ENCODE measurements around the gene GEN1.

DNA sequence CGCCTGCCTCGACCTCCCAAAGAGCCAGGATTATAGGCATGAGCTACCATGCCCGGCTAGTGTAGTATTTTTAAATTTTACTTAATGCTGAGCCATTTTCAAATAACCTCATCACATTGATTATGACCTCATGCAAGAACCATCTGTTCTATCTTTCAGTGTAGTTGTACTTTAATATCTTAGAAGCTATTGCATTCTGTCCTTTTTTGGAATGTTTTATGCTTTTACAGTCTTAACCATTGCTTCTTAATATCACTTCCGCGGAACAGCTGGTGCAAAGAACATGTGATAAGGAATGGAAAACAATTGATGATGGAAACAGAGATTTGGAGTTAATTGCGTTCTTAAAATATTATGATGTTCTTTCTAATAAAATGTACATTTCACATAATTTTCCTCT, 2.7 kb downstream of the GEN1 start:
- TF ChIP-seq SUPT20H (IDR thresholded peaks at IDR 0.05; ENCODE audit: borderline replicate concordance, control insufficient read depth, low read depth, low read length): no peak
- no peak for TF ChIP-seq POU2F2 (IDR thresholded peaks at IDR 0.05; ENCODE audit: borderline replicate concordance, low read depth, low read length)
- TF ChIP-seq, protein P1, sequence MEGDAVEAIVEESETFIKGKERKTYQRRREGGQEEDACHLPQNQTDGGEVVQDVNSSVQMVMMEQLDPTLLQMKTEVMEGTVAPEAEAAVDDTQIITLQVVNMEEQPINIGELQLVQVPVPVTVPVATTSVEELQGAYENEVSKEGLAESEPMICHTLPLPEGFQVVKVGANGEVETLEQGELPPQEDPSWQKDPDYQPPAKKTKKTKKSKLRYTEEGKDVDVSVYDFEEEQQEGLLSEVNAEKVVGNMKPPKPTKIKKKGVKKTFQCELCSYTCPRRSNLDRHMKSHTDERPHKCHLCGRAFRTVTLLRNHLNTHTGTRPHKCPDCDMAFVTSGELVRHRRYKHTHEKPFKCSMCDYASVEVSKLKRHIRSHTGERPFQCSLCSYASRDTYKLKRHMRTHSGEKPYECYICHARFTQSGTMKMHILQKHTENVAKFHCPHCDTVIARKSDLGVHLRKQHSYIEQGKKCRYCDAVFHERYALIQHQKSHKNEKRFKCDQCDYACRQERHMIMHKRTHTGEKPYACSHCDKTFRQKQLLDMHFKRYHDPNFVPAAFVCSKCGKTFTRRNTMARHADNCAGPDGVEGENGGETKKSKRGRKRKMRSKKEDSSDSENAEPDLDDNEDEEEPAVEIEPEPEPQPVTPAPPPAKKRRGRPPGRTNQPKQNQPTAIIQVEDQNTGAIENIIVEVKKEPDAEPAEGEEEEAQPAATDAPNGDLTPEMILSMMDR (IDR thresholded peaks at IDR 0.05 in 2 of 3, conservative IDR thresholded peaks at IDR 0.05 in 1 of 3; ENCODE audit: control insufficient read depth in 2 of 3, extremely low read depth in 1 of 3, insufficient read depth in 1 of 3, low read depth in 3 of 3, low read length in 3 of 3): no peak
- TF ChIP-seq, protein P2, sequence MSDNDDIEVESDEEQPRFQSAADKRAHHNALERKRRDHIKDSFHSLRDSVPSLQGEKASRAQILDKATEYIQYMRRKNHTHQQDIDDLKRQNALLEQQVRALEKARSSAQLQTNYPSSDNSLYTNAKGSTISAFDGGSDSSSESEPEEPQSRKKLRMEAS (IDR thresholded peaks at IDR 0.05; ENCODE audit: low read depth, low read length): no peak
- TF ChIP-seq SP1 (IDR thresholded peaks at IDR 0.05; ENCODE audit: low read depth, low read length): no peak
- no peak for TF ChIP-seq NFYB (IDR thresholded peaks at IDR 0.05; ENCODE audit: insufficient read depth, low read depth, low read length)
- TF ChIP-seq EGR1 (IDR thresholded peaks at IDR 0.05; ENCODE audit: borderline replicate concordance in 1 of 2, low read depth in 2 of 2, low read length in 2 of 2): no peak
